Stimulated activated CD8-positive, alpha-beta memory T cell treated with anti-CD3 and anti-CD28 coated beads, Interleukin-15, amount 100 ng/mL, for 48 hours (primary cell): Measurements from ENCODE around the gene ABCB6.

Experiments
- DNase-seq, 2 donors: peaks; one replicate each; pipeline ENCODE4 v3.0.0-alpha.2; 2020; ENCODE audit warnings: low read depth in 2 of 2

The ABCB6 gene

DNA sequence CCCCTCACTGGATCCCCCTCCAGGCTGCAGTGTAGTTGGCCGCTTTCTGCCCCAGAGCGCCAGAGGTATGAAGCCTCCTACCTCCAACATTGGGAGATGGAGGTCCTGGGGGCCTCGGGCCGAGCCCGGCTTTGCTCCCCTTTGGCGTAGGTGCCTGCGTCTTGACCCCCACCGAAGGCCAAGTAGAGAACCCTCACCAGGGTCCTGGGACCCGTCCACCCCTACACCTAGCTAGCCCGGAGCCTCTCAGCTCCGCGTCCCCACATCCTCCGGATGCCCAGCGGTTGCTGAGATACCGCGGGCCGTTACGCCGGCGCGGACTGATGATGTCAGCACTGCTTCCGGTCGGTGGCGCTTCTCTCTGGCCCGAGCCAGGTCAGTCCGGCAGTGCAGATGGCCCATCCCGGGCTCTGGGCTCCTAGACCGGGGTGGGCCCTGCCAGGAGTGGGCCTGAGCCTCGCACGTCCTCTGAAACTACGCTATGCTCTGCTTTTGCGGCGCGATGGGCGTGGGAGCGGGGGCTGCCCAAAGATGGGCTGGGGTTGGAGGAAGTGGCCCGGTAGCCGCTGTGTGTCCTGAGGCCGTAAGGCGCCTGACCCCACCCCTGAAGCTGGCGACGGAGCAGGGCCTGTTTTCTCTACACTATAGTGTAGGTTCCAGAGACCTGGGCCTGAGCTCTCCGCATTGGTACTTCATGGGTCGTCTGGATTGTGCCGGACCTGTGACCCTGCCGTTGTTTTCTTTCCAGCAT is 26.6 kb upstream of the ABCB6 start, which contains the start of the genes GLB1L and STK16:
Gene GLB1L (minus strand): TSS at position 297 of the 751 bp plus-strand sequence. CDS start 1,871 bp downstream, outside the sequence.
Gene STK16 (plus strand): TSS at position 332 of the 751 bp plus-strand sequence. CDS start 521 bp downstream, outside the sequence.
- peak; percentile 86 for DNase-seq

DNA sequence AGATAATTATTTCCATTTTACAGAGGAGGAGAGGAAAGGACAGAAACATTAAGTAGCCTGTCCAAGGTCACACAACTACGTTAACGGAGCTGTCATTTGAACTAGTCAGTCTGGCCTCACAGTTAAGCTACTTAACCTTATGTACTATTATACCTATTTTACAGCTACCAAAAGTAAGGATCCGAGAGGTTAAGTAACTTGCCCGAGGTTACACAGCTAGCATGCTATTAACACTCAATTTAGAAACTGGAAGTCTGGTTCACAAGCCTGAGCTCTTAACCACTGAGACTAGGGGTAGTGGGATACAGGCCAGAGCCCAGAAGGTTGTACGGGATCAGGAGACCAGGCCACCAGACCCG is 26.0 kb upstream of the ABCB6 start:
- no peak for DNase-seq

DNA sequence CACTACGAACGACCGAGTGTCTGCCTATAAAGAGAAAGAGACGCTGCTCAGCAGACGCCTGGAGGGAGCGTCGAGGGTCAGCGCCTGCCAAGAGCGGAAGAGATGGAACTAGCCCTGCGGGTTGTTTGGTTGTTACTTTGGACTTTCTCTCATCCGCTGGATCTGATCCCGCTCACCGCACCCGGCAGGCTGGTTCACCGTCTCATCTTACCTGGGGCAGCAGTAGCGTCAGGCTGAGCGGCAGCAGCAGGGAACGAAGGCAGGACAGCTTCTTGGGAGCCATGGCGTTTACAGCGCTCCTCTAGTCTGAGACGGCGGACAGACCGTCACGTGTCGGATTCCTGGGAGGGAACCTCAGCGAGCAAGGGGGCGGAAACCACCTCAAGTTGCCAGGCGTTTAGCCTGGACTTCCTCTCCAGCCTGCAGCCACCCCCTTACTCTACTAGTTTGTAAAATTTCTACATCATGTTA is 24.6 kb upstream of the ABCB6 start:
- DNase-seq: no peak

DNA sequence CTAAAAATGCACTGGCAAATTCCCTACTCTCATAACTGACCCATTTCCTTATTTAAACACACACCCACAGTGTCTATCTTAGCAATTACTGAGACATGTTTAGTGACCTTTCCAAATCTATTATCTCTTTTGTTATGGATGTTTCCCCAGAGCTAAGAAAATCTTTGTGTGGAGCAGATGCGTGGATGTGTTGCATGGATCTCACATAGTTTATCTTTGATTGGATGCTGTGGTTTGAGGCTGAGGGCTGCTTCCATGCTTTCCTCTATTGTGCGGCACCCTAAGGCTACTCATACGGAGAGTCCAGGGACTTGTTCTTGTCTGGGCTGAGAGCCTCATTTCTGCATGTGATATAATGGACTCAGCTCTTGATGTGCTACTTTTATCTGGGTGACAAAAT is 15.6 kb upstream of the ABCB6 start:
- DNase-seq: no peak

DNA sequence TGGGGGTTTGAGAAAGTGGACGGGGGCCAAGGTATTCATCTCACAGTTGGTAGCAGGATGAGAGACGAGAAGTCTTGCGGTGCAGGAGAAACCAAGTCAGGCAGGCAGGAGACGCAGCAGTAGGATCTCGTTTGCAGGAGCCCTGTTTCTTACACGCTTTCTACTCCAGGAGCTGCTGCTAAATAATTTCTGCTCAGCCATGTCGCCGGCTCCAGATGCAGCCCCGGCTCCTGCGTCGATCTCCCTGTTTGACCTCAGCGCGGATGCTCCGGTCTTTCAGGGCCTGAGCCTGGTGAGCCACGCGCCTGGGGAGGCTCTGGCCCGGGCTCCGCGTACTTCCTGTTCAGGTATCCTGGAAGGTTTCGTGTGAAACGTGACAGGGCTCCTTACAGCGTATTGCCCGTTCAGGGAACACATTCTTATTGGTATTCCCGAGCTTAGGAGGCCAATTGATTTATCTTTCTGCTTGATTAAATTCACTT is 11.3 kb upstream of the ABCB6 start:
- no peak for DNase-seq

DNA sequence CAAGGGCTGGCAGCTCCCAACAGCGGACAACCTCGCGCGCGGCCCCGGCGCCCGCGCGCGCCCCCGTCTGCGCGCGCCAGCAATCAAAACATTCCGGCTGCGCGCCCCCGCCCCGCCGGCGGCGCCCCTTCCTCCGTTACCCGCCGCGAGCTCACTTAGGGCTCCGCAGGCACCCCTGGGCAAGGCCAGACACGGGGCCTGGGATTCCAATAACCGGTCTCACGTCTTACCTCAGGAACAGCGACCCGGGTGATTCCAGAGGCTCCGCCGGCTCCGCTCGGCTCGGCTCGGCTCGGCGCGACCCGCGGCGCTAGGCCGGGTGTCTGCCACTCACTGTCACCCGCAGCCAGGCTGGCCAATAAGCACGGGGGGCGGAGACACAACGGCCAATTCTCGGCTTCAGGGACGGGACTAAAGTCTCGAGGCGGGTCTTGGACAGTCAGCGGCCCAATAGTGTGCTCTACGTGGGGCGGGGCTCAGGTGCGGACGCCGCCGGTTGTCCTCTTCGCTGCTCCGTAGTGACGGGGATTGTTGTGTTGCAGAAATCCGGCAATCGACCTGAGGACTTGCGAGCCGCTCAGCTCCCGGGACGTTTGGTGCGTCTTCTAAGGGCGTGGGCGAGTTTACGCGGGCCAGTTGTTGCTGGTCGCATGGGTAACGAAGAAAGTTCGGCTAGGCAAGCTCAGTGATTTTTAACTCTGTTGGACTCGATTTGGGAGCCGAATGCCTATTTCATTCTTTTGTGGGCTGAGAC is 10.7 kb upstream of the ABCB6 start, which contains the start of the genes ANKZF1 and ATG9A:
Gene ANKZF1 (plus strand): TSS at position 502 of the 754 bp plus-strand sequence. CDS start 452 bp downstream, outside the sequence.
Gene ATG9A (minus strand): TSS at position 332 of the 754 bp plus-strand sequence. CDS start 1,612 bp downstream, outside the sequence.
- DNase-seq: peak; percentile 99

DNA sequence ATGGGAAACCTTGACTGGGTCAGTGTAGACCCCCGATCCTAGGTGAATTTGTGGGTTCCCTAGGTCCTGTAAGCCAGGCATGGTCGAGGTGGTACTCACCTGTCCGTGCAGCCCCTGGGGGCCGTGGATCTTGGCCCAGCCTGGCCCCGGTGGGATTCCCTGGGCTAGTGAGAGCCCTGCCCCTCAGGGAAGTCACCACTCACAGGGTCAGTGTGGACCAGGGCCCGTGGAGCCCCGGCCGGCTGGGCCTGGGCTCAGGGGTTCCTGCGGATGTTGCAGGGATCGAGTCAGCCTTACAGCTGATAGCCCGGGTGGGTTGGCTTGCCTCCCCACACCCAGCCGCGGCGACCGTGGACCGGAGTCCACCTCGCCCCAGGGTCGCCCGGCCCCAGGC is 10.2 kb upstream of the ABCB6 start:
- DNase-seq: no peak

DNA sequence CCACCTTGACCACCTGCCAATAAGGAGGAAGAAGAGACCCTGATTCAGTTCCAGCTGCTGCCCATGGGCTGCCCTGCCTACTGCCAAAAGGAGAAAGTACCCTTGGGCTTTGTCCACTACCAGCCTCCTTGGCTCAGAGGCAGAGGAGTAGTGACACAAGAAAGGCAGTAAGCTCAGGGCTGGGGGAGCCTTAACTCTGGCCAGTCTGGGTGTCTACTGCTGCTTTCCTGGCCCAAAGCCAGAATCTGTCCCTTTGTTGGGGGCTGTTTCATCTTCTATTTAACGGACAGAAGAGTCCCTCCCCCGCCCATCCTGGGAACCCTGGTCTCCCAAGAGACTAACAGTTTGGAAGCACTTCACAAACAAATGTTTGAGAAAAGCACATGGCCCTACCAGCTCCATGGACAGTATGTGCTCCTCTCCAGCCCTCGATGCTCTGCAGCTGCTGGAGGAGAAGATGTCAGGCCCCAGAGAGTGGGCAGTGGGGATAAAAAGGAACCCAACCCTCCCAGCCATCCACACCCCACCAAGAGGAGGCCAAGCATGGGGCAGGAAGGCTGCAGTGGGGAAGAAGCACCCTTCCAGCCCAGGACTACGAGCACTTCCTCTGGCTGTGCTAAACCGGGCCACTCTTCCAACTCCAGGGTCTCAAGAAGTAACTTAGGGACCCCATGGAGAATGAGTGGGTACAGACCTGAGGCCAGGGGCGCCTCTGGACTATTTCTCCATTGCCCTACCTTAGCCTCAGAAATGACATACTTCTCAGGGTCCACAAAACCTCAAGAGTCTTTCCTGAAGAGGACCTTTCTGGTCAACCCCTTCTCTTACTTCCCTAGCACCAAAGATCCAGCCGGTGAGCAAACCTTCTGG is 9.5 kb upstream of the ABCB6 start:
- no peak for DNase-seq

DNA sequence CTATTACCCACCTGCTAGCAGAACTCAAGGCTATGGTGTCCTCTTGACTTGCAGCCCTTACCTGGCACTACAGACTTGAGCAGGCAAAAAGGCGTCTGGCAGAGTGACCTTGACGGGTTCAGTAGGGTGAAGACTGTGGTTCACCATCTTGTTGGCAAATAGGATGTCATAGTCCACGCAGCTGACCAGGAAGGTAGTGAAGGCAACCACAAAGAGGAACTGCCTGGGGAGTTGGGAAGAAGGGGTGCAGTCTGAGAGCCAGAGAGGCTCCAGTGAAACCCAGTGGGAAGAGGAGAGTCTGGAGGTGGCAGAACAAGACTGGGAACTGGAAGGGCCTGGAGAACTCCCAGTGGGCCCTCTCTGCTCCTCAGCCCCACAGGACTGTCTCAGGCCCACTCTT is 6.6 kb upstream of the ABCB6 start:
- no peak for DNase-seq

DNA sequence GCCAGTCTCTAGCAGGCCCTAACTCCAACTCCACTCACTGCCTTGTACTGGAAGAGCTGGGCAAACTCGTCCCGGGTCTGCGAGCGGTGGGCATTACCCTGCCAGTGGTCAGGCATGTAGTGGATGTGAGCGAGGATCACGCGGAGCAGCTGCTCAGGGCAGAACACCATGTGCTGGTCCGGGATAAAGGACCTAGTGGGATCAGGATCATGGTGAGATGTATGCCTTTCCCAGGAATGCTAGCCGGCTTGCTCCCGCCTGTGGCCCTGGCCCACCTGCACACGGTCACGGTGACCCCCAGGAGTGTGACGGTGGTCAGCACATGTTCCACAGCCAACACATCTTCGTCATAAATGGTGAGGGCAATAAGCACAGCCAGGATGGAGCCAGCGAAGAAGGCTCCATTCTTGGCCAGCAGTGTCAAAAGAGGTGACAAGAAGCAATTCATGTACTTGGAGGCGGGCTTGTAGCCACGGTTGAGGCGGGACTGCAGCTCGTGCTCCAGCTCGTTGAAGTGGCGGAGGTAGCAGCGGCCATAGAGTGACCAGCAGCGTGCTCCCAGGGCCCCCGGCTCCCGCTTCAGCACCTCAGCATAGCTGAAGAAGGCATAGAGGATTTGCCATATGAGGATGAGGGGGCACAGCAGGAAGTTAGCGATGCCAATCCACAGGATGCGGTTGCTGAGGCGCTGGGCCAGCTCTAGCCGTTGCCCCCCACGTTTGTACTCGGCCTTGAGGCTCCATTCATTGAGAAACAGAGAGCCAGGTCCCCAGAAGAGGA is 5.3 kb upstream of the ABCB6 start:
- DNase-seq: no peak

DNA sequence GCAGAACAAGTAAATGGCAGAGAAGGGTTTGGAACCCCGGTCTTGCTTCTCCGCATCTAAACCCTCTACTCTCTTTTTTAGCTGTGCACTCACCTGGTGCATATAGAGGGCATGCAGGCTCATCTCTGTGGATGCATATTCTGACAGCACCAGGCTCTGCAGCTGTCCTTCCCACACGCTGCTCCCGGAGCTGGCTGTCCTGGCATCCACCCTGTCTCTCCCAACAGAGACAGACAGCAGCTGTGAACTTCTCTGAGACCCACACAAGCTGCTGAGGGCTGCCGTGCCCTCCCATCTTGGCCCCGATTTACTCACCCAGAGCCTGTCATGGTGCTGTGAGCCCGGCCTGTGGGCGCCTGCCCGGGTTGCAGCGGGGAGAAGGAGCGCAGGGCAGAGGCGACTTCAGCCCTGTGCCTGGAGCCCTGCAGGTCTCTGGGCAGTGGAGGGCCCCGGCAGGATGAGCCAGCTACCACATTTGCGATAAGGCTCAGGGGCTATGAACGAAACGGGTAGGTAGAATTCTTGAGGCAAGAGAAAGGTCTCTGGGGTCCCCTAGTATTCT is 3.3 kb upstream of the ABCB6 start:
- no peak for DNase-seq

DNA sequence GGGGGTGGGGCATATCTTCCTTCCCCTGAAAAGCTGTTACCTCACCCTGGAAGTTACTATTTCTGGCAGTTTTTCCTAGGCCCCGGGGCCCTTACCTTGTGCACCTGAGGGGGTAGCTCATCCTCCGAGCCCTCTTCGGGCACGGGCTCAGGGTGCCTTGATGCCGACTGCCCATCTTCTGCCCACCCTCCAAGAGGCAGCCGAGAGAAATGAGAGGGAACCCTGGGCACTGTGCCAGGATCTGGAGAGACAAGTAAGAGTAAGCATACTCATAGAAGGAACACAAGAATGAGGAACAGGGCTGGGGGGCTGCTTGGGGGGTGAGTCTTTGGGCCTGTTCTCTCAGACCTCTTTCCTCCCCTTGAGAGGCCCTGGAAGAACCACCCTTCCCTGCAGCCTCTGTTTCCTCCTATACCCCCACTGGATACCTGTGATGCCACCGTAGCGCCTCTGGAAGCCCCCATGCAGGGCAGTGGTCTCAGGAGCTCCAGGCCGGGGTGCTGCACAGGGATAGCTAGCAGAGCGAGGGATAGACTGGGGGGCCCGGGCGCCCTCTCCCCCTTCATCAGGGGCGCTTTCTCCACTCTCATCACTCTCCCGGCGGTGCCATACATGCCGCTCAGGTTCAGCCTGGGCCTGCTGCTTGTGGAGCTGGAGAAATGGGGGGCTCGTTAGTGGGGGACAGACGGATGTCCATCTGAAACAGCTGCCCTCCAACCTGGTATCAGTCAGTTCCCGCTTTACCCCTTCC is 2.1 kb upstream of the ABCB6 start:
- DNase-seq: no peak

DNA sequence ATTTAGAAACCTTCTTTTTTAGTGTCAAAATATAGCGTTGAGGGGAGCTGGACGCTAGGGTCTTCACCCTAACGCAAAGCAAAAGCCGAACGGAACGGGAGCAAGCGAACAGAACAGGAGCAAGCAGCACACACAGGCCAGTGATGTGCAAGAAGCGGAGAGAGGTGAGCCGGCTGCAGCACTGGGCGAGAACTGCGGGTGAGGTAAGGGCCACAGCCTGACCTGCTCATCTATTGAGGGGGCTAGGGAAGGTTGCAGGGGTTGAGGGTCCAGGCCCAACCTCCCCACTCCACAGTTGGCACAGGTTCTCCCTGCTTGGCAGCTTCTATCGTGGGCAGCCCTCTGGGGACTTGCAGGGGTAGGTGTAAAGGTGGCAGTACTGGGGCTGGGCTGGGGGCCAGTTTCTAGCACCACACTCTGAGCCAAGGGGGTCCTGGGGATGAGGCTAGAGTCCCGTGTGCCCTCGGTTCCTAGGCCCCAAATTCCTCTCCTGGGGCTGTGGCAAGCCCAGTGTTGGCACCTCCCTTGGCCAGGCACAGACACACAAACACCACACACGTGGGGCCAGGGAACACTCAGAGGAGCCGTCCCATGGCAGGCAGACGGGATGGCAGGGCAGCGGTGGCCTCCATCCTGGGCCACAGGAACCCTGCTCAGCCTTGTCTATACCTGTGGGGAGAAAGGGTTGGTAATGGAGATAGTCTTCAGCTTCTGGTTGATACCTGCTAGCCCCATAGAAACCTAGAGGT is 1.2 kb upstream of the ABCB6 start:
- no peak for DNase-seq

DNA sequence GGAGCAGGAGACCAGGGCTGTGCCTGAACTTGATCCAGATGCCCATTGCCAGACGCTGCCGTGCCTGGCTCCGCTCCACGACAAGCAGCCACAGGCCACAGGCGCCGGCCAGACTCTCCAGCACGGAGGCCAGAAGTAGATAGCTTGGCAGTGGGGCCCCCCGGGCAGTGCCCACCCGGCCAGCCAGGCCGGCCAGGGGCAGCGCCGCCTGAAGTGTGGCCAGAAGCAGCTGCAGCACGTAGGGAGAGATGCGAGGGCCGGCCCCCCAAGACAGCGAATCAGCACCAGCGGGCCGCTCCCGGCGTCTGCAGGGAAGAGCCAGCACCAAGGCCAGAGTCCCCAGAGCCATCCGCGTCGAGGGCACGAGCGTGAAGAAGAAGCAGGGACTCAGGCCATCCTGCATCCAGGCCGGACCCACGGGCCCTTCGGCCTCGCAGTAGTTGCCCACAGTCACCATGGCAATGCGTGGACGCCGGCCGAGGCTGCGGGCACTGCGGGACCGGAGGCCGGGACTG is 484 bp downstream of the ABCB6 start:
- no peak for DNase-seq

DNA sequence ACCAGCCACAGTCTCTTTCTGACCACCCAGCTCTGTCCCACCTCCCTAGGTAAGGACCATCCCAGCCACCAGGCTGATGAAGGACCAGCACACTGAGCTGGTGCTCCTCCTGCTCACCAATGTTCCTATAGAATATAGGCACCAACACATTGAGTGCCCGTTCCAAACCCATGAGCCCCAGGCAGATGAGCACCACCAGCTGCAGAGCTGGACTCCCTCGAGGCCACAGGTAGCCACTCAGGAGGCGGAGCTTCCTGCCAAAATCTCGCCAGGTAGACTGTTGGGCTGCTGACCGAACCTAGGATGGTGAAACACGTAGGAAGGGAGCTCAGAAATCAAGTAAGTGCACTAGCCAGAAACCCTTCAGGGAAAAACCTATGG is 2.2 kb downstream of the ABCB6 start:
- DNase-seq: no peak

DNA sequence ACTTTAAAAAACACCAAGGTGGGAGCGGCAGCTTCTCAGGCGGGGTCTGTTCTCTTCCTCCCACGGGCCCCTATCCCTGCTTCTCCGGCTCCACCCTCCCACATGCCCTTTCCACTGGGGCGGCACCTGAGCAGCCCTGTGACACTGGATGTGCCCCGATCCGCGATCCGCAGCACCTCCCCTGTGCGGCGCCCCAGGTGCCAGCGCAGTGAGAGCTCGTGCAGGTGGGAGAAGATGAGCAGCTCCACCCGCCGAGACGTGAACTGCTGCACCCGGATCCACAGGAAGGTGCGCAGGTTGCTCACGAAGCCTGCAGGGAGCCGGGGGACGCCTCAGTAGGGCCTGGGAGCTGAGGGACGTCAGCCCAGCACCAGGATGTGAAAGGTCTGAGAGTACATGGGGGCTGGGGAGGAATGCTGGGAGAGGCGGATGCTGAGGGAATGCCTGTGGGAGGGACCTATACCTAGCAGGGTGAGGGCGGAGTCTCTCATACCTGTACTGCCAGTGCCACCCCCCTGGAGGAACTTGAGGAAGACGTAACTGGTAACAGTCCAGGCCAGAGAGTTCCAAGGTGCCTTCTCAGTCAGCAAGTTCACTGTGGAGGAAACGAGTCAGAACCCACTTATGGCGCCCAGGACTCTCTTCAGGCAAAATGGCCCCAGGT is 2.8 kb downstream of the ABCB6 start:
- no peak for DNase-seq

DNA sequence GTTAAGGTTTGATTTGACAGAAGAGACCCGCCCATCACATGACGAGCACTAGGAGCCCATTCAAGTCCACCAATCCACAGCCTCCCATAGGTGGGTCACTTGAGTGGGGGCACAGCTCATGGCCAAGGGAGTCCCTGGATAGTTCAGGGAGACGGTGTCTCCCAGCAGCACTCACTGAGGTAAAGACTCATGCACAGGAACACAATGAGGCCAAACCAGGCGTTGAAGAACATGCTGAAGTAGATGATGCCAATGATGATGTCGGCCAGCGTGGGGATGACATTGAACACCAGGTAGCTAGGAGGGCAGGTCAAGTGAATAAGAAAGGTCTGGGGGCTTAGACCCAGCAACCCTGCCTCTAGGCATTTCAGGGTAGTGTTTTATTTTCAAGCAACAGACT is 4.0 kb downstream of the ABCB6 start:
- no peak for DNase-seq

DNA sequence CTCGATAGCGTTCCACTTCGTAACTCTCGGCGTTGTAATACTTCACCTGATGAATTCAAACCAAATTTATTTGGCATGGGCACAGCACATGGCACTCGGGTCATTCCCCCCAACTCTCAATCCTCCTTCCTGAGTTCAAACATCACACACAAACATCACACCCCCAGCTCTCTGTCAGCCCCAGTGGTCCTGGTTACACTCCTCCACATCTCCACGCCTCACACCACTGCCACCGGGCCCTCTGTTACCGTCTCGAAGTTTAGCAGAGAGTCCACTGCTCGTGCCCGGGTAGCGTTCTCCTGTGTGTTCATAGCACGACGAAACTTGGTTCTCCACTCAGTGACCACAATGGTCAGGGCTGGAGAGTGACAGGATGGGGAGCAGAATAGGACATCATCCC is 4.6 kb downstream of the ABCB6 start:
- DNase-seq: no peak
